ENCODE measurements around the gene AP1B1. TPM values are rescaled to one million over a fixed set of nuclear protein-coding genes. Genes with fewer than 3 reads are reported as not detected.

Gene AP1B1
- total RNA-seq, 4 donors from 2014 or later: 63.5 to 144 (median 95.4) TPM

GRCh38 chr22:29315286-29316140 is 72.9 kb downstream of the AP1B1 start, which contains the start of gene RASL10A:
Gene RASL10A (minus strand): TSS chr22:29315697. CDS start chr22:29315246, 451 bp downstream.
- no peak for TF ChIP-seq CTCF (IDR thresholded peaks at IDR 0.05)
- TF ChIP-seq POLR2A (IDR thresholded peaks at IDR 0.05): no peak
- H3K9me3 ChIP-seq: no peaks in the 10 kb centered on the region
- H3K4me3 ChIP-seq: peak within 1 kb of the TSS; percentile 13 to 59 (median 36)
- H3K27me3 ChIP-seq: peaks cover 5 to 46% (median 8%) of the 10 kb centered on the region in 4 donors
- intact Hi-C loops (cut with DNase I): no loop called here
- DNase-seq: no peak
- H3K27ac ChIP-seq: no peak within 1 kb of the TSS
- H3K36me3 ChIP-seq: peaks cover 0 to 9% (median 0%) of the 10 kb centered on the region in 3 donors
- peaks cover 36 to 56% (median 48%) of the 10 kb centered on the region in 3 donors for H3K4me1 ChIP-seq
- 0 to 3% methylated on average over 3 to 27 of the region's 103 CpGs for WGBS, 2 donors

DNA sequence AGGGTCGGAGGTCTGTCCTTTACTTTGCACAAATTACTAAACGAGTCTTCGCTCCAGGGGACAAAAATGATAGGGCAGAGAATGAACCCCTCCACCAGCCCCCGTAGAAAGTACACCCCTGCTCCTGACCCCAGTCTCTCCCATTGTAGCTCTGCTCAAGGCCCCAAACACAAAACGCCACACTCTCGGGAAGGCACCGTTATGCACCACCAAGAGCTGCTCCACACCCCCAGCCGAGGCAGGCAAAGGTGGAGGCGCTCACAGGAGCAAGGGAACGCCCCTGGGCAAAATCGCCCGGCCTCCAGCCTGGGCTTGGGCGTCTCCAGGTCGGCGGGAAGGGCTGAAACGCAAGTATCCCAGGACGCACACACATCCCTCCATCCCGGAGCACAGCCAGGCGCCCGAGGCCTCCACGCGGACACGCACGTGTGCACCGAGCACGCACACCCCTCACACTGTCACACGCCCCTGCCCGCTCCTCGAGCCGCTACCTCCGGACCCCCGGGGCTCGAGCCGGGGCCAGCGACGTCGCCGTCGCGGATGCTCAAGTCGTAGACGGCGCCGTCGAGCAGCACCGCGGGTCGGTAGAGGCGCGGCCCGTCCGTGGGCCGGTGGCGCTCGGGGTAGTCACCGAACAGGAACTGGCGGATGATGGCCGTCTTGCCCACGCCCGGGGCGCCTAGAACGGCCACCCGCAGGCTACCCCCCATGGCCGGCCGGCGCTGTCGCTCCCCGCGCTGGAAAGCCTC is 73.7 kb downstream of the AP1B1 start:
- Histone ChIP-seq H3K9me3 (no peaks in the 10 kb centered on the region), H3K27me3 (peaks cover 5 to 46% (median 8%) of the 10 kb centered on the region in 4 donors), H3K36me3 (peaks cover 0 to 9% (median 0%) of the 10 kb centered on the region in 3 donors), H3K27ac (no peak overlapping the region), H3K4me1 (peaks cover 44 to 64% (median 56%) of the 10 kb centered on the region in 3 donors), H3K4me3 (peak overlapping the region; percentile 13 to 59 (median 36))
- TF ChIP-seq CTCF (IDR thresholded peaks at IDR 0.05) (no peak), POLR2A (IDR thresholded peaks at IDR 0.05) (no peak)
- intact Hi-C loops (cut with DNase I): no loop called here
- 12 to 20% methylated on average over 3 to 4 of the region's 69 CpGs for WGBS, 2 donors
- DNase-seq: no peak

- H3K27ac ChIP-seq: no peak overlapping the region
- DNase-seq: no peak
- no peaks in the 10 kb centered on the region for H3K9me3 ChIP-seq
- intact Hi-C loops (cut with DNase I): no loop called here
- peaks cover 53 to 73% (median 65%) of the 10 kb centered on the region in 3 donors for H3K4me1 ChIP-seq
- TF ChIP-seq CTCF (IDR thresholded peaks at IDR 0.05) (no peak), POLR2A (IDR thresholded peaks at IDR 0.05) (no peak)
- H3K4me3 ChIP-seq: peak overlapping the region in 2 of 4 donors; percentile 48 to 59
- peaks cover 0 to 9% (median 0%) of the 10 kb centered on the region in 3 donors for H3K36me3 ChIP-seq
- WGBS, 2 donors: 29 to 32% methylated on average over 36 to 39 of the region's 51 CpGs
- H3K27me3 ChIP-seq: peaks cover 5 to 46% (median 8%) of the 10 kb centered on the region in 4 donors
Measured at GRCh38 chr22:29313576-29314466, 74.5 kb downstream of the AP1B1 start.

- Histone ChIP-seq H3K36me3 (peaks cover 0 to 9% (median 0%) of the 10 kb centered on the region in 3 donors), H3K27me3 (peaks cover 5 to 46% (median 8%) of the 10 kb centered on the region in 4 donors), H3K9me3 (no peaks in the 10 kb centered on the region), H3K27ac (no peak overlapping the region), H3K4me1 (peaks cover 59 to 80% (median 71%) of the 10 kb centered on the region in 3 donors), H3K4me3 (no peak overlapping the region)
- TF ChIP-seq CTCF (IDR thresholded peaks at IDR 0.05): peak in 5 of 6 experiments; percentile 38 to 78 (median 56)
- no peak for TF ChIP-seq POLR2A (IDR thresholded peaks at IDR 0.05)
- intact Hi-C loops (cut with DNase I): no loop called here
- no peak for DNase-seq
- 33% methylated on average over 3 of the region's 44 CpGs; no CpG with 5 or more reads in 1 of the 2 donors for whole genome bisulfite sequencing, 2 donors
Measured at GRCh38 chr22:29313126-29313575, 75.2 kb downstream of the AP1B1 start.

All from esophagus squamous epithelium (tissue), 5 donors.